Hematopoietic multipotent progenitor cell (in vitro differentiated cells): ENCODE measurements around the gene HS6ST2. TPM values are rescaled to one million over a fixed set of nuclear protein-coding genes. Genes with fewer than 3 reads are reported as not detected.
"Not testable (repeated sequence)": the region's sequence is repeated elsewhere in the genome, so short reads cannot be mapped to it uniquely, and the experiment has no call there.

ENCODE experiments used
- DNase-seq, 3 donors: peaks; one replicate each; pipeline ENCODE4 v3.0.0-alpha.2; 2011 to 2015; ENCODE audit warnings: low read depth in 2 of 3, low spot score in 2 of 3
- total RNA-seq: library from RNA; depleted of rRNA; stranded (reverse); fragments of >200 nt; gene quantifications from one replicate; pipeline ENCODE4 v1.2.3, GENCODE V29; 2012

HS6ST2 gene
- total RNA-seq, result under 0.01 TPM

GRCh38 chrX:132958091-132958703 lies at the start of gene HS6ST2:
HS6ST2 (minus strand) TSS chrX:132958629.
- peak in 1 of 3 donors; percentile 8 for DNase-seq

- DNase-seq, result no peak
Measured at GRCh38 chrX:133007458-133007857, 49.0 kb upstream of the HS6ST2 start.

- no peak for DNase-seq
Measured at GRCh38 chrX:133005616-133006015, 47.2 kb upstream of the HS6ST2 start.

GRCh38 chrX:133005042-133005441 lies 46.6 kb upstream of the HS6ST2 start:
- DNase-seq, result peak in 2 of 3 donors; percentile 4 to 7

GRCh38 chrX:132999209-132999608 lies 40.8 kb upstream of the HS6ST2 start:
- DNase-seq, result no peak

- no peak for DNase-seq
Measured at GRCh38 chrX:132990835-132991234, 32.4 kb upstream of the HS6ST2 start.

GRCh38 chrX:132986556-132986955 lies 28.1 kb upstream of the HS6ST2 start:
- no peak for DNase-seq

GRCh38 chrX:132984058-132984650 lies 25.7 kb upstream of the HS6ST2 start:
- DNase-seq, result no peak

GRCh38 chrX:132983496-132983895 lies 25.1 kb upstream of the HS6ST2 start:
- no peak for DNase-seq

GRCh38 chrX:132980035-132980434 lies 21.6 kb upstream of the HS6ST2 start:
- DNase-seq, result not testable (repeated sequence)

GRCh38 chrX:132968296-132968949 lies 10.0 kb upstream of the HS6ST2 start:
- DNase-seq, result no peak

- DNase-seq, result no peak
Measured at GRCh38 chrX:132967049-132967448, 8.6 kb upstream of the HS6ST2 start.

- DNase-seq, result no peak
Measured at GRCh38 chrX:132965461-132965860, 7.0 kb upstream of the HS6ST2 start.

- no peak for DNase-seq
Measured at GRCh38 chrX:132961511-132961910, 3.1 kb upstream of the HS6ST2 start.

GRCh38 chrX:132957211-132958090 lies 978 bp downstream of the HS6ST2 start:
- DNase-seq, result peak in 2 of 3 donors; percentile 53 to 54

GRCh38 chrX:132956421-132957210 lies 1.8 kb downstream of the HS6ST2 start:
- no peak for DNase-seq

- no peak for DNase-seq
Measured at GRCh38 chrX:132955690-132956089, 2.7 kb downstream of the HS6ST2 start.

GRCh38 chrX:132954323-132954722 lies 4.1 kb downstream of the HS6ST2 start:
- DNase-seq, result no peak

GRCh38 chrX:132953354-132953753 lies 5.1 kb downstream of the HS6ST2 start:
- no peak for DNase-seq

- no peak for DNase-seq
Measured at GRCh38 chrX:132948648-132949260, 9.7 kb downstream of the HS6ST2 start.
